ENCODE measurements around the gene EGR2. TPM values are rescaled to one million over a fixed set of nuclear protein-coding genes. Genes with fewer than 3 reads are reported as not detected.
"Not testable (repeated sequence)": the region's sequence is repeated elsewhere in the genome, so short reads cannot be mapped to it uniquely, and the experiment has no call there.

Gene EGR2
- total RNA-seq, 1 donor from 2014 or later: 1.2 TPM

GRCh38 chr10:62790571-62790970 is 25.6 kb downstream of the EGR2 start:
- Mint-ChIP-seq H3K4me3 (ENCODE audit: unreplicated experiment) (no peak overlapping the region), H3K27ac (ENCODE audit: unreplicated experiment) (no peak overlapping the region), H3K36me3 (ENCODE audit: low read depth, unreplicated experiment) (no peaks in the 10 kb centered on the region), H3K9me3 (ENCODE audit: unreplicated experiment) (no peaks in the 10 kb centered on the region), H3K27me3 (ENCODE audit: unreplicated experiment) (peaks cover 1% of the 10 kb centered on the region), H3K4me1 (ENCODE audit: unreplicated experiment) (peaks cover 18% of the 10 kb centered on the region)
- no peak for DNase-seq (ENCODE audit: low spot score)
- no peak for TF ChIP-seq CTCF (IDR thresholded peaks at IDR 0.05; ENCODE audit: unreplicated experiment)

DNA sequence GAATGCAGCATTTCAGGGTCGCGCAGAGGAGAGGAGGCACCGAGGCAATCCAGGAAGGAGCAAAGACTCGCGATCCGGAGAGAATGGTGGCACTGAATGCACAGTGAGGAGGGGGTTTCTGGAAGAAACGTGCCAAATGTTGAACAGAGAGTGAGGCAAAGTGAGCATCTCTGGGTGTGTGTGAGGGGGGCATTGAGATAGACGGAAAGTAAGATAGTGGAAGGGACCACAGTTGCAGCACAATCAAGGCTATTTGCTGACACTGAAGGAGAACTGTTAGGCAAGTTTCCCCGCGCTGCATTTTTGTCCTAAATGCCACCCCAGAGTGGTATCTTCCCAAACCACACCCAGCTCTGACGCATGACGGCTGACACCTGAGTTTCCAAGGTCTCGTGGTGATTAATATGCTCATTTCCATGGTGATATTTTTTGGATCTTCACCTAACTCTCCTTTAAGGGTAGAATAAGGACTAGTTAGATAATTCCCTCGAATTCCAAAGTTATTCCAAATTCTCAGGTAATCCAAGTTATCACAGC is 26.1 kb downstream of the EGR2 start:
- no peak overlapping the region for H3K4me3 Mint-ChIP-seq (ENCODE audit: unreplicated experiment)
- H3K9me3 Mint-ChIP-seq (ENCODE audit: unreplicated experiment): no peaks in the 10 kb centered on the region
- no peak for DNase-seq (ENCODE audit: low spot score)

DNA sequence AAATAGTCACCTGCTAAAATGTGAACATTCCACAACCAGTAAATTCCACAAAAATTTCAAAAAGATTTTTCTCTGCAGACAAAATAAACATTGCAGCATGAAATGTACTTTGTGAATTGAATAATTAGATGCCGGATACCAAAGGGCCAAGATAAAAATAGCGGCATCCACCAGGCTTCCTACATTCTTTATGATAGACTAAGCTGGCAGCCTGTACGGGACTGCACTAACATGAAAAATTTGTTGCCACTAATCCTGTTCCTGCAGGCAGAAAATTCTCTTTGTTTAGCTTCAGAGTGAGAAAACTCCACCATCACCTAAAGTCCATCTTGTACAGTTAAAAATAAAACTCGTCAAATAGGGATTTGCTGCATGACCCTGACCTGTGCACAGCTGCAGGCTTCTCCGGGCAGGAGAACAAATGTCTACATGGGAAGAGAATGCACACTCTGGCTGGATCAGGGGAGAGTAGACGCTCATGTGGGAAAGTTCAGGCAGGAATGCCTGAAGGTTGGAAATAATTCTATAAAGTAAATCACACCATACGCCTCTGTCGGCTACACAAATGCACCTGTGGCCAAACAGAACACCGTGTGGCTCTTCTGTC is 27.2 kb downstream of the EGR2 start:
- Mint-ChIP-seq H3K9me3 (ENCODE audit: unreplicated experiment) (no peaks in the 10 kb centered on the region), H3K36me3 (ENCODE audit: low read depth, unreplicated experiment) (peaks cover 13% of the 10 kb centered on the region), H3K4me1 (ENCODE audit: unreplicated experiment) (peaks cover 18% of the 10 kb centered on the region), H3K4me3 (ENCODE audit: unreplicated experiment) (no peak overlapping the region), H3K27ac (ENCODE audit: unreplicated experiment) (no peak overlapping the region), H3K27me3 (ENCODE audit: unreplicated experiment) (peaks cover 1% of the 10 kb centered on the region)
- no peak for DNase-seq (ENCODE audit: low spot score)
- no peak for TF ChIP-seq CTCF (IDR thresholded peaks at IDR 0.05; ENCODE audit: unreplicated experiment)

More for the DNA sequence above, 26.1 kb downstream of the EGR2 start:
- Mint-ChIP-seq H3K4me1 (ENCODE audit: unreplicated experiment) (peaks cover 18% of the 10 kb centered on the region), H3K27me3 (ENCODE audit: unreplicated experiment) (peaks cover 1% of the 10 kb centered on the region), H3K36me3 (ENCODE audit: low read depth, unreplicated experiment) (peaks cover 4% of the 10 kb centered on the region), H3K27ac (ENCODE audit: unreplicated experiment) (no peak overlapping the region)
- no peak for TF ChIP-seq CTCF (IDR thresholded peaks at IDR 0.05; ENCODE audit: unreplicated experiment)

DNA sequence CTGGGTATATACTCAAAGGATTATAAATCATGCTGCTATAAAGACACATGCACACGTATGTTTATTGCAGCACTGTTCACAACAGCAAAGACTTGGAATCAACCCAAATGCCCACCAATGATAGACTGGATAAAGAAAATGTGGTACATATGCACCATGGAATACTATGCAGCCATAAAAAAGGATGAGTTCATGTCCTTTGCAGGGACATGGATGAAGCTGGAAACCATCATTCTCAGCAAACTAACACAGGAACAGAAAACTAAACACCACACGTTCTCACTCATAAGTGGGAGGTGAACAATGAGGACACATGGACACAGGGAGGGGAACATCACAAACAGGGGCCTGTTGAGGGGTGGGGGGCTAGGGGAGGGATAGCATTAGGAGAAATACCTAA is 27.9 kb downstream of the EGR2 start:
- H3K9me3 Mint-ChIP-seq (ENCODE audit: unreplicated experiment); H3K4me3 Mint-ChIP-seq (ENCODE audit: unreplicated experiment); H3K27ac Mint-ChIP-seq (ENCODE audit: unreplicated experiment); H3K27me3 Mint-ChIP-seq (ENCODE audit: unreplicated experiment); DNase-seq (ENCODE audit: low spot score): not testable (repeated sequence)
- Mint-ChIP-seq H3K36me3 (ENCODE audit: low read depth, unreplicated experiment) (peaks cover 13% of the 10 kb centered on the region), H3K4me1 (ENCODE audit: unreplicated experiment) (peaks cover 18% of the 10 kb centered on the region)

DNA sequence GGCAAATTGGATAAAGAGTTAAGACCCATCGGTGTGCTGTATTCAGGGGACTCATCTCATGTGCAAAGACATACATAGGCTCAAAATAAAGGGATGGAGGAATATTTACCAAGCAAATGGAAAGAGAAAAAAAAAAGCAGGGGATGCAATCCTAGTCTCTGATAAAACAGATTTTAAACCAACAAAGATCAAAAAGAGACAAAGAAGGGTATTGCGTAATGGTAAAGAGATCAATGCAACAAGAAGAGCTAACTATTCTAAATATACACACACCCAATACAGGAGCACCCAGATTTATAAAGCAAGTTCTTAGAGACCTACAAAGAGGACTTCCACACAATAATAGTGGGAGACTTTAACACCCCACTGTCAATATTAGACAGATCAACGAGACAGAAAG is 31.6 kb downstream of the EGR2 start:
- H3K4me1 Mint-ChIP-seq (ENCODE audit: unreplicated experiment); DNase-seq (ENCODE audit: low spot score); H3K9me3 Mint-ChIP-seq (ENCODE audit: unreplicated experiment); H3K4me3 Mint-ChIP-seq (ENCODE audit: unreplicated experiment); H3K27me3 Mint-ChIP-seq (ENCODE audit: unreplicated experiment); H3K27ac Mint-ChIP-seq (ENCODE audit: unreplicated experiment): not testable (repeated sequence)
- peaks cover 13% of the 10 kb centered on the region for H3K36me3 Mint-ChIP-seq (ENCODE audit: low read depth, unreplicated experiment)

DNA sequence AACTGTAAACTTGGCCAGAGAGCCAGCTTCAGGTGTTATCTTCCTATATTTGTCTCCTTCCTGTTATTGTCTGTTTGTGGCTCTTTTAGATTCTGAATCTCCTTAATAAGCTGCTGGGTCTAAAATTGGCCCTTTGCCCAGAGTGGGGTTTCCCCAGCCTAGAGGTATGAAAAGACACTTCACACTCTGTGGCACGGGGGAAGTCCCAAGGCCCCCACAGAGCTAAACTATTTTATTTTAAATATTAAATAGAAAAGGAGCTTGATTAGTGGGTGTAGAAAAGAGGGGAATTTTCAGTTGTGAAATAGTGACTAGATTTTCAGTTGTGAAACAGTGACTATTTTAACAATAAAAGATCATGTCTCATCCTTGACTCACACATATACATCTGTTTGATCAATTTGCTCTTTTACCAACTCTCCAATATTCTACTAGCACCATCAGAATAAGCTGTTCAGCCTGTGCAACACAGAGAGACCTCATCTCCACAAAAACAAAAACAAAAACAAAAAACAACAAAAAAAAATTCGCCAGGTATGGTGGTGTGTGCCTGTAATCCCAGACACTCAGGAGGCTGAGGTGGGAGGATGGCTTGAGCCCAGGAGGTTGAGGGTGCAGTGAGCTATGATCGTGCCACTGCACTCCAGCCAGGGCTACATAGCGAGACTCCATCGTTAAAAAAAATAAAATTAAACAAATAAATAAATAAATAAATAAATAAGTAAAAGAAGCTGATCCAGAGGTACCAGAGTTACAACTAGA is 36.5 kb downstream of the EGR2 start:
- no peak for TF ChIP-seq CTCF (IDR thresholded peaks at IDR 0.05; ENCODE audit: unreplicated experiment)
- Mint-ChIP-seq H3K4me3 (ENCODE audit: unreplicated experiment) (no peak overlapping the region), H3K36me3 (ENCODE audit: low read depth, unreplicated experiment) (peaks cover 4% of the 10 kb centered on the region), H3K27me3 (ENCODE audit: unreplicated experiment) (no peaks in the 10 kb centered on the region), H3K27ac (ENCODE audit: unreplicated experiment) (no peak overlapping the region), H3K4me1 (ENCODE audit: unreplicated experiment) (peaks cover 9% of the 10 kb centered on the region), H3K9me3 (ENCODE audit: unreplicated experiment) (no peaks in the 10 kb centered on the region)
- no peak for DNase-seq (ENCODE audit: low spot score)
